H9 (cell line): ENCODE measurements around the gene KDM2B. TPM values are rescaled to one million over a fixed set of nuclear protein-coding genes. Genes with fewer than 3 reads are reported as not detected.

Experiments used
- DNase-seq: peaks from one replicate; pipeline ENCODE4 v3.0.0-alpha.2; 2017
- H2AFZ ChIP-seq: one replicate; pipeline ENCODE4 v1.6.1; 2013; ENCODE audit warnings: mild to moderate bottlenecking, low read length, control low read depth, moderate library complexity
- H2AK5ac ChIP-seq: 2 replicates; pipeline ENCODE4 v1.6.1; 2013; ENCODE audit warnings: low read length, control low read depth, mixed read lengths; ENCODE audit not compliant: insufficient read length
- H2BK120ac ChIP-seq: one replicate; pipeline ENCODE4 v1.6.1; 2013; ENCODE audit warnings: low read depth, mild to moderate bottlenecking, low read length, control low read depth, inconsistent platforms; ENCODE audit not compliant: poor library complexity, severe bottlenecking
- H2BK12ac ChIP-seq: 2 replicates; pipeline ENCODE4 v1.6.1; 2013; ENCODE audit warnings: low read length, control low read depth, mixed read lengths, low read depth; ENCODE audit not compliant: insufficient read length
- H2BK15ac ChIP-seq: 2 replicates; pipeline ENCODE4 v1.6.1; 2013; ENCODE audit warnings: low read depth, low read length, control low read depth
- H2BK20ac ChIP-seq: one replicate; pipeline ENCODE4 v1.6.1; 2013; ENCODE audit warnings: low read depth, mild to moderate bottlenecking, low read length, control low read depth, inconsistent platforms; ENCODE audit not compliant: poor library complexity, severe bottlenecking
- H2BK5ac ChIP-seq: 2 replicates; pipeline ENCODE4 v1.6.1; 2013; ENCODE audit warnings: low read length, control low read depth, mixed read lengths; ENCODE audit not compliant: insufficient read length
- H3K14ac ChIP-seq: 2 replicates; pipeline ENCODE4 v1.6.1; 2013; ENCODE audit warnings: low read length, control low read depth; ENCODE audit not compliant: insufficient read depth
- H3K18ac ChIP-seq: 2 replicates; pipeline ENCODE4 v1.6.1; 2013; ENCODE audit warnings: low read depth, mild to moderate bottlenecking, mixed read lengths, low read length, control low read depth; ENCODE audit not compliant: insufficient read length
- H3K23ac ChIP-seq: 2 replicates; pipeline ENCODE4 v1.6.1; 2013; ENCODE audit warnings: low read length, control low read depth, mixed read lengths, low read depth; ENCODE audit not compliant: insufficient read length
- H3K23me2 ChIP-seq: 2 replicates; pipeline ENCODE4 v1.6.1; 2013; ENCODE audit warnings: low read depth, mild to moderate bottlenecking, mixed read lengths, low read length, control low read depth; ENCODE audit not compliant: insufficient read length, poor library complexity, severe bottlenecking
- H3K27ac ChIP-seq: 2 replicates; pipeline ENCODE4 v1.5.1; 2013; ENCODE audit warnings: low read length, control low read depth, mixed read lengths, low read depth; ENCODE audit not compliant: insufficient read length
- H3K27me3 ChIP-seq: 2 replicates; pipeline ENCODE4 v1.6.1; 2013; ENCODE audit warnings: low read length, control low read depth, inconsistent platforms; ENCODE audit not compliant: insufficient read depth
- H3K4ac ChIP-seq: 2 replicates; pipeline ENCODE4 v1.6.1; 2013; ENCODE audit warnings: low read depth, mild to moderate bottlenecking, control low read depth, inconsistent platforms, low read length, moderate library complexity
- H3K4me1 ChIP-seq: 2 replicates; pipeline ENCODE4 v1.6.1; 2013; ENCODE audit warnings: low read length, control low read depth, inconsistent platforms; ENCODE audit not compliant: insufficient read depth
- H3K4me2 ChIP-seq: 2 replicates; pipeline ENCODE4 v1.6.1; 2013; ENCODE audit warnings: low read length, control low read depth, mixed read lengths; ENCODE audit not compliant: insufficient read length, insufficient read depth
- H3K56ac ChIP-seq: 2 replicates; pipeline ENCODE4 v1.6.1; 2013; ENCODE audit warnings: low read depth, mild to moderate bottlenecking, mixed read lengths, low read length, control low read depth; ENCODE audit not compliant: insufficient read length
- H3K79me1 ChIP-seq: 2 replicates; pipeline ENCODE4 v1.6.1; 2013; ENCODE audit warnings: low read depth, mild to moderate bottlenecking, moderate library complexity, low read length, control low read depth, inconsistent platforms; ENCODE audit not compliant: insufficient read depth, poor library complexity, severe bottlenecking
- H3K79me2 ChIP-seq: 2 replicates; pipeline ENCODE4 v1.6.1; 2013; ENCODE audit warnings: low read length, control low read depth, inconsistent platforms; ENCODE audit not compliant: insufficient read depth
- H3K9ac ChIP-seq: 2 replicates; pipeline ENCODE4 v1.6.1; 2013; ENCODE audit warnings: low read length, control low read depth, mixed read lengths; ENCODE audit not compliant: insufficient read length; ENCODE audit errors: extremely low read depth
- H3K9me3 ChIP-seq: one replicate; pipeline ENCODE4 v1.6.1; 2013; ENCODE audit warnings: low read depth, low read length, inconsistent platforms; ENCODE audit not compliant: control insufficient read depth
- H3T11ph ChIP-seq: one replicate; pipeline ENCODE4 v1.6.1; 2013; ENCODE audit warnings: mild to moderate bottlenecking, low read length, control low read depth, inconsistent platforms
- H4K20me1 ChIP-seq: one replicate; pipeline ENCODE4 v1.6.1; 2013; ENCODE audit not compliant: control insufficient read depth, insufficient read length, insufficient read depth
- H4K5ac ChIP-seq: 2 replicates; pipeline ENCODE4 v1.6.1; 2013; ENCODE audit warnings: low read depth, mild to moderate bottlenecking, mixed read lengths, low read length, control low read depth; ENCODE audit not compliant: insufficient read length
- H4K8ac ChIP-seq: replicated peaks from 2 replicates; pipeline ENCODE4 v1.6.1; 2013; ENCODE audit warnings: low read length, control low read depth, mixed read lengths, low read depth; ENCODE audit not compliant: insufficient read length
- H4K91ac ChIP-seq: 2 replicates; pipeline ENCODE4 v1.6.1; 2013; ENCODE audit warnings: low read depth, mild to moderate bottlenecking, moderate library complexity, mixed read lengths, low read length, control low read depth; ENCODE audit not compliant: insufficient read length
- H3K27ac Mint-ChIP-seq, 3 experiments: 2 replicates in 2 of 3; 3 replicates in 1 of 3; pipeline ENCODE4 v1.8.0; 2020 to 2021; ENCODE audit warnings: mixed read lengths in 3 of 3, mild to moderate bottlenecking in 1 of 3, moderate library complexity in 1 of 3
- H3K27me3 Mint-ChIP-seq: 2 replicates; pipeline ENCODE4 v1.8.0; 2021; ENCODE audit warnings: low read depth, mild to moderate bottlenecking, moderate library complexity, mixed read lengths
- H3K36me3 Mint-ChIP-seq, 3 experiments: 2 replicates in 2 of 3; 3 replicates in 1 of 3; pipeline ENCODE4 v1.8.0; 2020 to 2021; ENCODE audit warnings: low read depth in 3 of 3, mixed read lengths in 3 of 3; ENCODE audit not compliant: insufficient read depth in 1 of 3
- H3K4me1 Mint-ChIP-seq, 2 experiments: 2 replicates each; pipeline ENCODE4 v1.8.0; 2020; ENCODE audit warnings: mixed read lengths in 2 of 2
- H3K4me3 Mint-ChIP-seq, 2 experiments: 2 replicates in 1 of 2; 3 replicates in 1 of 2; pipeline ENCODE4 v1.8.0; 2020 to 2021; ENCODE audit warnings: mild to moderate bottlenecking in 2 of 2, mixed read lengths in 2 of 2, moderate library complexity in 1 of 2
- H3K9me3 Mint-ChIP-seq, 2 experiments: 2 replicates in 1 of 2; 3 replicates in 1 of 2; pipeline ENCODE4 v1.8.0; 2020; ENCODE audit warnings: mild to moderate bottlenecking in 2 of 2, mixed read lengths in 2 of 2, moderate library complexity in 1 of 2
- WGBS: extraction: QIAGEN DNeasy Blood & Tissue Kit; methylation state at CpG from one replicate; pipeline ENCODE4 v1.1.7; 2013; ENCODE audit warnings: missing lambda C conversion rate, low lambda C conversion rate, mixed read lengths; ENCODE audit not compliant: insufficient read length; ENCODE audit errors: extremely low coverage; 5-methylcytosine and 5-hydroxymethylcytosine counted together
- total RNA-seq: library from RNA; stranded (reverse); gene quantifications from 2 replicates; pipeline ENCODE4 v1.2.1, GENCODE V29; 2021
- TF ChIP-seq, protein P1 (sequence below): fragments of 200-600 bp; sonication (generic); conservative IDR thresholded peaks from 3 replicates; pipeline ENCODE4 v1.8.0; 2021; ENCODE audit warnings: antibody characterized with exemption, mild to moderate bottlenecking

The KDM2B gene
- total RNA-seq, 1 experiment from 2014 or later = 143 TPM

DNA sequence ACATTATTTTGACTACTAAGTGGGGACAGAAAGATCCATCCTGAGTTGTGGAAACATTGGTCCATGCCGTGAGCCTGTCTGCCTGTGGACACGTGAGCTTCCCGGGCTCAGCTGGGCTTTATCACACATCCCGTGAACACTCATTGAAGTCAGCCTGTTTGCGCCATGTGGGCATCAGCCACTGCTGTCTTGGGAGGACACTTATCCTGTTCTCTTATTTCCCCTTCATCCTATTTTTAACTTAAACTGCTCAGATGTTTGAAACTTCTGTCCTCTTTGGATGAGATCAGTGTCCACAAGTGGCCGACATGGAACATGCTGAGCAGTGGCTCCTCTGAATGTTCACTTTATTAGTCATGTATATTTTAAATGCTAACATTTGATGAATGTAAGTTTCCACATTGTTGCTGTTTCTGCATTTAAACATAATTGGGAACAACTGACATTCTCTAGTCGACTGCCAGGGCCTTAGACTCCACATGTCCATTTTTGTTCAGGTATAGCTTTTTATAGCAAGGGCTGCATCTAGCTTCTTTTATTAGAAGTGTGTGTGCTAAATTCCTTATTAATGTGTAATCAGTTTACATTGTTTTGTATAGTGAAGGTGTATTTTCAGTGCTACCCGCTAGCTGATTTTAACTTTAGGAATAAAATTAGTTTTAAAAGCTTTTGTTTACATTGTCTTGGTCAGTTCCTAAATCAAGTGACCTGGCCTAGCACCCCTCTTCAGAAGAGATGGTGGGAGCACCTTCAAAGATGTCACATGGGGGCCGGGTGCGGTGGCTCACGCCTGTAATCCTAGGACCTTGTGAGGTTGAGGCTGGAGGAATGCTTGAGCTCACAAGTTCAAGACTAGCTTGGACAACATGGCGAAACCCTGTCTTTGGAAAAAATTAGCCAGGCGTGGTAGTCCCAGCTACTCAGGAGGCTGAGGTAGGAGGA lies 156.9 kb downstream of the KDM2B start:
- no peak overlapping the region for H3K18ac ChIP-seq
- H3K79me2 ChIP-seq = no peaks in the 10 kb centered on the region
- H4K8ac ChIP-seq = no peak overlapping the region
- no peak overlapping the region for H3K14ac ChIP-seq
- H3K27ac Mint-ChIP-seq = no peak overlapping the region
- H3K4me1 Mint-ChIP-seq = no peaks in the 10 kb centered on the region
- no peak for DNase-seq
- no peaks in the 10 kb centered on the region for H3K27me3 ChIP-seq
- no peak overlapping the region for H4K5ac ChIP-seq
- no peak overlapping the region for H2BK20ac ChIP-seq
- peaks cover 41 to 97% (median 82%) of the 10 kb centered on the region in 3 experiments for H3K36me3 Mint-ChIP-seq
- no peaks in the 10 kb centered on the region for H3K9me3 ChIP-seq
- no peaks in the 10 kb centered on the region for H4K20me1 ChIP-seq
- H3K23ac ChIP-seq = no peak overlapping the region
- no CpG with 5 or more reads among the region's 13 CpGs for WGBS
- TF ChIP-seq, protein P1, sequence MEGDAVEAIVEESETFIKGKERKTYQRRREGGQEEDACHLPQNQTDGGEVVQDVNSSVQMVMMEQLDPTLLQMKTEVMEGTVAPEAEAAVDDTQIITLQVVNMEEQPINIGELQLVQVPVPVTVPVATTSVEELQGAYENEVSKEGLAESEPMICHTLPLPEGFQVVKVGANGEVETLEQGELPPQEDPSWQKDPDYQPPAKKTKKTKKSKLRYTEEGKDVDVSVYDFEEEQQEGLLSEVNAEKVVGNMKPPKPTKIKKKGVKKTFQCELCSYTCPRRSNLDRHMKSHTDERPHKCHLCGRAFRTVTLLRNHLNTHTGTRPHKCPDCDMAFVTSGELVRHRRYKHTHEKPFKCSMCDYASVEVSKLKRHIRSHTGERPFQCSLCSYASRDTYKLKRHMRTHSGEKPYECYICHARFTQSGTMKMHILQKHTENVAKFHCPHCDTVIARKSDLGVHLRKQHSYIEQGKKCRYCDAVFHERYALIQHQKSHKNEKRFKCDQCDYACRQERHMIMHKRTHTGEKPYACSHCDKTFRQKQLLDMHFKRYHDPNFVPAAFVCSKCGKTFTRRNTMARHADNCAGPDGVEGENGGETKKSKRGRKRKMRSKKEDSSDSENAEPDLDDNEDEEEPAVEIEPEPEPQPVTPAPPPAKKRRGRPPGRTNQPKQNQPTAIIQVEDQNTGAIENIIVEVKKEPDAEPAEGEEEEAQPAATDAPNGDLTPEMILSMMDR = no peak
- no peak overlapping the region for H3T11ph ChIP-seq
- H3K56ac ChIP-seq = no peak overlapping the region
- no peak overlapping the region for H2AK5ac ChIP-seq
- H2BK12ac ChIP-seq = no peak overlapping the region
- no peak overlapping the region for H3K4me2 ChIP-seq
- no peak overlapping the region for H2BK120ac ChIP-seq
- no peak overlapping the region for H4K91ac ChIP-seq
- H3K4me3 Mint-ChIP-seq = no peak overlapping the region
- no peaks in the 10 kb centered on the region for H3K9me3 Mint-ChIP-seq
- H3K23me2 ChIP-seq = no peaks in the 10 kb centered on the region
- H3K9ac ChIP-seq = no peak overlapping the region
- H3K27ac ChIP-seq = no peak overlapping the region
- H3K4me1 ChIP-seq = no peaks in the 10 kb centered on the region
- no peak overlapping the region for H2BK15ac ChIP-seq
- no peak overlapping the region for H2BK5ac ChIP-seq
- no peak overlapping the region for H3K4ac ChIP-seq
- H3K27me3 Mint-ChIP-seq = no peaks in the 10 kb centered on the region
- no peak overlapping the region for H2AFZ ChIP-seq
- H3K79me1 ChIP-seq = no peaks in the 10 kb centered on the region
